CD4-positive, alpha-beta T cell treated with Interferon alpha-2 for 1 hour (primary cell): ENCODE measurements around the gene BLVRA.
"Not testable (repeated sequence)": the region's sequence is repeated elsewhere in the genome, so short reads cannot be mapped to it uniquely, and the experiment has no call there.

Source experiments
- DNase-seq, 2 donors: peaks; one replicate each; pipeline ENCODE4 v3.0.0-alpha.2; 2020 to 2022

The BLVRA gene

GRCh38 chr7:43758029-43758821 lies at the start of gene BLVRA:
Gene BLVRA (plus strand): TSS chr7:43758680. CDS start chr7:43771159, 12,479 bp downstream.
- peak; percentile 64 to 80 for DNase-seq

GRCh38 chr7:43711503-43711902 lies 47.0 kb upstream of the BLVRA start:
- DNase-seq: no peak

DNA sequence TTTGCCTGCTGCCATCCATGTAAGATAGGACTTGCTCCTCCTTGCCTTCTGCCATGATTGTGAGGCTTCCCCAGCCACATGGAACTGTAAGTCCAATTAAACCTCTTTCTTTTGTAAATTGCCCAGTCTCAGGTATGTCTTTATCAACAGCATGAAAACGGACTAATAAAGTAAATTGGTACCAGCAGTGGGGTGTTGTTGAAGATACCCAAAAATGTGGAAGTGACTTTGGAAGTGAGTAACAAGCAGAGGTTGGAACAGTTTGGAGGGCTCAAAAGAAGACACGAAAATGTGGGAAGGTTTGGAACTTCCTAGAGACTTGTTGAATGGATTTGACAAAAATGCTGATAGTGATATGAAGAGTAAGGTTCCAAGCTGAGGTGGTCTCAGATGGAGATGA lies 42.5 kb upstream of the BLVRA start:
- DNase-seq: not testable (repeated sequence)

DNA sequence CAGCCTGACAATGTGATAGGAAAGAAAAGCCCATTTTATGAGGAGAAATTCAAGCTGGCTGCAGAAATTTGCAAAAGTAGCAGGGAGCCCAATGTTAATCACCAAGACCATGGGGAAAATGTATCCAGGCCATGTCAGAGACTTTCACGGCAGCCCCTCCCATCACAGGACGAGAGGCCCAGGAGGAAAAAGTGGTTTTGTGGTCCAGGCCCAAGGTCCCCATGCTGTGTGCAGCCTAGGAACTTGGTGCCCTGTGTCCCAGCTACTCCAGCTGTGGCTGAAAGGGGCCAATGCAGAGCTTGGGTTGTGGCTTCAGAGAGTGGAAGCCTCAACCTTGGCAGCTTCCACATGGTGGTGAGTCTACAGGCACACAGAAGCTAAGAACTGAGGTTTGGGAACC lies 41.9 kb upstream of the BLVRA start:
- DNase-seq: no peak

DNA sequence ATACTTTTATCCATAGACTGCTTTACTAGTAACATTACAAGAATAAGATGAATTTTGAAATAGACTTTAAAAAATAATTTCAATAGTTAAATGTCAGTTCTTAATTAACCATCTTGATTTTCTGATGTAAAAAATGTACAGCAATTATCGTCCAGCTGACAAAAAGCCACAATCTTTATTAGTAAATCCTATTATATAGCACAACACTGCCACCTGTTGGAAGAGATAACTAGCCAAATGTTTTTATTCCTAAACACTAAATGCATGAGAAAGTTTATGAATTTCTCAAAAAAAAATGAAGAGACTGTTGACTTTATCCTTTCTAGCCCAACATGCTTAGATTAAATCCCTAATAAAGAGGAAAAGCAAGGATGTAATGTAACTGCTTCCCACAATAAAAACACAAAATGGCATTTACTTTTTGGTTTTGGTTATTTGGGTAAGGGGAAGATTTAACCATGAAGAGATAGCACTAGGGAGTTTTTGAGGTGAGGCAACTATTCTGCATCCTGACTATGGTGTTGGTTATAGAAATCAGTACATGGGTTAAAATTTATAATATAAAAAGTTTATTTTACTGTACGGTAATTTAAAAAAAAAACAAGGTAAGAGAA lies 37.2 kb upstream of the BLVRA start:
- peak in 1 of 2 donors; percentile 77 for DNase-seq

DNA sequence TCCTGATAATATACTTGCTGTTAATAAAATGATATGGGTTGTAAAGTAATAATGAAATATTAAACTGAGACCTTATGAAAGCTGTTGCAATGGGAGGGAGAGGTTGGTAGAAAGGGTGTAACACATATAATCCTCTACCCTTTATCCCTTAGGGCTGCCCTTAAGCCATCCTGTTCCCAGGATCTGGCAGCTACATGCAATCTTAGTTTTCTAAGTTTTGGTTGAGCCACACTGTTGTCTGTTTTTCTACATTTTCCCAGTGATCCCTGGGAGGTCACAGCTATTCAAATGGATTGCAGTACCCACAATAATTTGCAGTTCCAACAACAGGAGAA lies 35.5 kb upstream of the BLVRA start:
- no peak for DNase-seq

GRCh38 chr7:43725251-43725650 lies 33.2 kb upstream of the BLVRA start:
- DNase-seq: no peak

DNA sequence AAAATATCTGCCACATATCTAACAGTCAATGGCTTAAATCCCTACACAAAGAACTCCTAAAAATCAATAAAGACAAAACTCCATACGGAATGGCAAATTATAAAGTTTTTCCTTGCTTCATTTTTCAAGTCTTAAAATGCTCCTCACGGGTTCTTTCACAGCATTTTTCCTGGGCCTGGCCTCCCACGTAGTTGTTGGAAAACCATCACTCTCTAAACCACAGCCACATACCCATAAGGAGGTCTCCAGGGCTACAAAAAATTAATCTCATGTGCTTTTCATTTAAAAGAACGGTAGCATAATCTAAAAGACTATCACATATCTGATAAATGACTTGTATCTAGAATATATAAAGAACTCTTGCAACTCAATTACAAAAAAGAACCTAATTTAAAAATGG lies 32.0 kb upstream of the BLVRA start:
- DNase-seq: no peak

DNA sequence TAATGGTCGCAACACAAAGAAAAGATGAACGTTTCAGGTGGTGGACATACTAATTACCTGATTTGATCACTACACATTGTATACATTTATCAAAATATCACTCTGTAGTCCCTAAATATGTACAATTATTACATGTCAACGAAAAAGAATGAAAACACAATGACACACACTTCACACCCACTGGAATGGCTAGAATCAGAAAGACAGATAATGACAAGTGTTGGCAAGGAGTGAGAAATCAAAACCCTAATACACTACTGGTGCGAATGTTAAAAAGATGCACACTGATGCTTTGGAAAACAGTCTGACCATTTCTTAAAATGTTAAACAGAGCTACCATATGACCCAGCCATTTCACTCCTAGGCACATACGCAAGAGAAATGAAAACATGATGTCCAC lies 31.5 kb upstream of the BLVRA start:
- no peak for DNase-seq

DNA sequence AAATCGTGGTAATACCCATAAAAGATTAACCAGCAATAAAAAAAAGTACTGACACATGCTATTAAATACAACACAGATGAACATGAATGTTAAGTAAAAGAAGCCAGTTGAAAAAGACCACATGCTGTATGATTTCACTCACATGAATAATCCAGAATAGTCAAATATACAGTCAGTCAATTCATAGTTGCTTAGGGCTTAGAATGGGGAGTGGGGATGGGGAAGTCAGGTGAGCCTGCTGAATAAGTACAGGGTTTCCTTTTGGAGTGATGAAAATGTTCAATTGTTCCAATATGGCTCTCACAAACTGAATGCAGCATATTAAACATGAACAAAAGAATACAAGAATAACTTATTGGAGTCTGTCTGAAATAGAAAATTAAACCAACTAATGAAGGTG lies 31.0 kb upstream of the BLVRA start:
- no peak for DNase-seq

DNA sequence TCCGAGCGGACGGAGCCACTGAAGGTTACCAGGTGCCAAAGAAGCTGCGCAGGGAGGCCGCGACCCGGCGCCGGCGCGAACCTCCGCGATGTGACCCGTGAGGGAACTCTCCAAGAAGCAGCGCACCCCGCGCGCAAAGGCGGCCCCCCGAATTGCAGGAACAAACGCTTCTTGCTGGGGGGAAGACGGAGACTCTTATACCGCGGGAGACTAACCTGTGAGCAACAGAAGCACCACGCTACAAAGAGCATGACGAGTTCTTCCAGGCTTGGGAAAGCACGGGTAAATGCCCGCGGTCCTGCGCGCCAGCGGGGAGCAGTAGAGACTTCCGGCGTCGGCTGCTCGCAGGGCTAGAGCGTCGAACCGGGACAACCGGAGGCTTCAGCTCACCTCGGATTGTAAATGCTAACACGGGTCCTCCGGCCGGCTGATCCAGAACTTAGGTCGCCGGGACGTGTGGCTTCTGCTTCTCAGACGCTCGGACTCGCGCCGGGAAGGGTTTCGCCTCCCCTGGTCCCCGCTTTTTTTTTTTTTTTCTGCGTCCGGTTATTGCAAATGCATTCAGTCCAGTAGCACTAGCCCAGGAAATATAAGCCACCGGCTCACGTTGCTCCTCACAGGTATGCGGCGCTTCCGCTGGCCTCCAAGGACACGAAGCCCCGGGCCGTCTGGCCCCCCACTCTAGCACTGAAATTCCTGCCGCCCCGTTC lies 29.1 kb upstream of the BLVRA start, which contains the start of gene COA1:
Gene COA1, minus strand, starts transcription at position 310 of the 710 bp plus-strand sequence. CDS start 80,909 bp downstream, outside the sequence.
- peak; percentile 82 to 87 for DNase-seq

DNA sequence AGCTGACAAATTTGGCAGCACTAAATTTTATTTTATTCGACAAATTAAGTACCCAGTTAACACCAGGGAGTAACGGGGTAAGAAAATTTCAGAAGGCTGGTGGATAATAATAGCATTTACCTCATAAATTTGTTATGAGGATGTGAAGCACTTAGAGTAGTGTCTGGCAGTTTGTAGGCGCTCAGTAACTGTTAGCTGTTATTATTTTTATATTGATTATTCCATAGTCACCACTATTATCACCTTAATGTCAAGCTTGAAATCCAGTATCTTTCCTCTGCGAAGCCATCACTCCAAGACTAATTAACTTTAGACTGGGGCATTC lies 28.6 kb upstream of the BLVRA start:
- DNase-seq: no peak

- not testable (repeated sequence) for DNase-seq
These were observed 27.0 kb upstream of the BLVRA start for GRCh38 chr7:43731494-43731893.

DNA sequence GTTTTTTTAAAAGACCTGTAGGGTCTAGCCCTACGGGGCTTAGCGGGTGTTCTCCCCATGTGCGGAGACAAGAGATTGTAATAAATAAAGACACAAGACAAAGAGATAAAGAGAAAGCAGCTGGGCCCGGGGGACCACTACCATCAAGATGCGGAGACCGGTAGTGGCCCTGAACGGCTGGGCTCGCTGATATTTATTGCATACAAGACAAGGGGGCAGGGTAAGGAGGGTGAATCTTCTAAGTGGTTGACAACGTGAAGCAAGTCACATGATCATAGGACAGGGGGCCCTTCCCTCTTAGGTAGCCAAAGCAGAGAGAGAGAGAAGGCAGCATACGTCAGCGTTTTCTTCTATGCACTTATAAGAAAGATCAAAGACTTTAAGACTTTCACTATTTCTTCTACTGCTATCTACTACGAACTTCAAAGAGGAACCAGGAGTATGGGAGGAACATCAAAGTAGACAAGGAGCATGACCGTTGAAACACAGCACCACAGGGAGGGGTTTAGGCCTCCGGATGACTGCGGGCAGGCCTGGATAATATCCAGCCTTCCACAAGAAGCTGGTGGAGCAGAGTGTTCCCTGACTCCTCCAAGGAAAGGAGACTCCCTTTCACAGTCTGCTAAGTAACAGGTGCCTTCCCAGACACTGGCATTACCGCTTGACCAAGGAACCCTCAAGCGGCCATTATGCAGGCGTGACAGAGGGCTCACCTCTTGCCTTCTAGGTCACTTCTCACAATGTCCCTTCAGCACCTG lies 23.7 kb upstream of the BLVRA start:
- peak in 1 of 2 donors; percentile 20 for DNase-seq

DNA sequence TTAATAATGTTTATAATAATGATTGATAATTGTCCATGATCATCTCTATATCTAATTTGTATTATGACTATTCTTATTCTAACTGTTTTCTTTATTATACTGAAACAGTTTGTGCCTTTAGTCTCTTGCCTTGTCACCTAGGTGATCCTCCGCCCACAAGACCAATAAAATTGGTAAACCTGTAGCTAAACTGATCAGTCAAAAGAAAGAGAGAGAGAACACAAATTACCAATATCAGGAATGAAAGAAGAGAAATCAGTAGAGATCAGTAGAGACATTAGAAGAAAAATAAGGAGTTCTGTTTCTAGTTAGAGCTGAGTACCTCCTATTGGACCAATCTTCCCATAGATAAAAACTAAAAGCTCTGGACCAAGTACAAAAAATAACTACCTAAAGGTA lies 23.1 kb upstream of the BLVRA start:
- no peak for DNase-seq

DNA sequence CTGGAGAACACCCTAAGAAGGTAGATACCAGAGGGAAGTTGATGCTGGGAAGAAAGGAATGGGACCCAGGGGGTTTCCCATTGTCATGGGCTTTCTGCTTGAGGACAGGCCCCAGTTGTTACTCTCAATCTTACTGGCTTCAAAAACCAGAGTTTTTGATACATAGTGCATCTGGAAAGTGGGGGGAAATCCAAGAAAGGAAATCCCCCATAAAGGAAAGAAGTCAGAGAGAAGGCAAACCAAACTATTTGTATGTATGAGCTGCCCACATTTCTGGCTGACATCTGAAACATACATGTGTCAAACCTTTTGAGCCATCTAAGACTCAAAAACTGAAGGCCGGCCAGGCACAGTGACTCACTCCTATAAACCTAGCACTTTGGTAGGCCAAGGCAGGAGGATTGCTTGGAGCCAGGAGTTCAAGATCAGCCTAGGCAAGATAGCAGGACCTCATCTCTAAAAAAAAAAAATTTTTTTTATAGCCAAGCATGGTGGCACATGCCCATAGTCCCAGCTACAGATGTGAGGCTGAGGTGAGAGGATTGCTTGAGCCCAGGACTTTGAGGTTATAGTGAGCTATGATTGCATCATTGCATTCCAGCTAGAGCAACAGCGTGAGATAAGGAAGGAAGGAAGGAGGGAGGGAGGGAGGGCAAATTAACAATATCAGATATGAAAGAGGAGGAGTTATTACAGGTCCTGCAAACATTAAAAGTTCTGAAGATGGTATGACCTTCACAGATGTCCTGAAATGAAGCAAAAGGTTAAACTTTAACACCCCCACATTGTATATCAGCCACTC lies 22.5 kb upstream of the BLVRA start:
- DNase-seq: no peak

- no peak for DNase-seq
These were observed 20.9 kb upstream of the BLVRA start for GRCh38 chr7:43737467-43738127.

DNA sequence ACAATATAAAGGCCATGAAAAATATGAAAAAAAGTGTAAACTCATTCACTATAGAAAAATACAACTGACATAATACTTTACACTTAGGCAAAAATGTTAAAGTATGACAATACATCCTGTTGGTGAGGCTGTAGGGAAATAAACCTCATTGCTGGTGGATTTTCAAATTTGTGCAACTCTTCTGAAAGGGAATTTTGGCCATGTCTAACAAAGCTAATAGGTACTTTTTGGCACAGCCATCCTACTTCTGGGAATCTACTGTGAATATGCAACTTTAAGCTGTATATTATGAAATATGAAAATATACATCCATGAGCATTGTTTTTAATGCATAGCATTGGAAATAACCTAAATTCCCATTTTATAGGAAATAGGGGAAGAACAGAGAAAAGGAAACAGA lies 15.8 kb upstream of the BLVRA start:
- no peak for DNase-seq

GRCh38 chr7:43747328-43748105 lies 11.0 kb upstream of the BLVRA start:
- no peak for DNase-seq

DNA sequence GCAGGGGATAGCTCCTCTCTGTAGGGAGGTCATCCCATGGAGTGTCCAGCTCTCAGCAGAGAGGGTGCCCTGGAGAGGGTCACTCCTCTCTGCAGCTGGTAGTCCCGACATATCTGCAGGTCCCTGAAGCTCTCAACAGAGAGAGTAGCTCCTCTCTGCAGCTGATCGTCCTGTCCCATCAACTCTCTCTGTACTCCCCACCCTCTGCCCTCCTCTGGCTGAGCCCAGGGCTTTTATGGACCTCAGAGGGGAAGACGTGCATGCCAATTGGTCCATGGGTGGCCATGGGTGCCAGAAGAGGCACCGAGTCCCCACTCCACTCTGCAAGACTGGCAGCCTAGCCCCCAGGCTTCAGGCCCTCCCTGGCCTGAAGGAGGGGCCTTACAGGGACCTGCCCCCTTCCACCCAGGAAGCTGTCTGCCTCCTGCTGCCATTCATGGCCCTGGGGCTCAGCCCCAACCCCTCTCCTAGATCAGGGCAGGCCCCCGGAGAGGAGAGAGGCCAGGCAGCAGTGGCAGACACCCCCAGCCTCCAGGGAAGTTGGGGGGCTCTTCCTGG lies 9.0 kb upstream of the BLVRA start:
- DNase-seq: no peak
